SK-N-SH treated with all-trans-retinoic acid at 6 μM for 48 hours (cell line): ENCODE data around the gene HRH3.

ENCODE experiments used
- ATAC-seq: fragments of 200-7000 bp; cut with Tn5 transposase; 3 replicates; pipeline ENCODE4 v1.9.1; 2020; ENCODE audit warnings: mild to moderate bottlenecking, moderate library complexity
- ARNTL ChIP-seq: fragments of 450-650 bp; formaldehyde crosslinking; IDR thresholded peaks from 2 replicates; pipeline ENCODE4 v1.5.0; 2020; ENCODE audit warnings: low read depth, mild to moderate bottlenecking, moderate library complexity, borderline replicate concordance
- BACH2 ChIP-seq: fragments of 250-450 bp; sonication (Bioruptor Pico); IDR thresholded peaks from 2 replicates; pipeline ENCODE4 v1.9.0; 2021; ENCODE audit warnings: mild to moderate bottlenecking, borderline replicate concordance
- CREB5 ChIP-seq: fragments of 250-450 bp; sonication (Bioruptor Pico); IDR thresholded peaks from 2 replicates; pipeline ENCODE4 v1.5.1; 2020; ENCODE audit warnings: low read depth, mild to moderate bottlenecking, moderate library complexity
- CSDC2 ChIP-seq: fragments of 250-450 bp; sonication (Bioruptor Pico); IDR thresholded peaks from 2 replicates; pipeline ENCODE4 v1.5.0; 2020; ENCODE audit warnings: mild to moderate bottlenecking, moderate library complexity
- CSRNP3 ChIP-seq: fragments of 250-450 bp; sonication (Bioruptor Pico); IDR thresholded peaks from 2 replicates; pipeline ENCODE4 v1.5.1; 2021; ENCODE audit warnings: mild to moderate bottlenecking, moderate library complexity
- GLIS3 ChIP-seq: fragments of 250-450 bp; sonication (Bioruptor Pico); IDR thresholded peaks from 2 replicates; pipeline ENCODE4 v1.5.0; 2020; ENCODE audit warnings: mild to moderate bottlenecking, moderate library complexity
- OSR1 ChIP-seq: fragments of 250-450 bp; sonication (Bioruptor Pico); IDR thresholded peaks from 2 replicates; pipeline ENCODE4 v1.8.0; 2022; ENCODE audit warnings: moderate library complexity, mild to moderate bottlenecking, inconsistent platforms
- POU6F1 ChIP-seq: fragments of 250-450 bp; sonication (Bioruptor Pico); IDR thresholded peaks from 2 replicates; pipeline ENCODE4 v1.8.0; 2021; ENCODE audit warnings: low read depth, mild to moderate bottlenecking, moderate library complexity, borderline replicate concordance
- PPARA ChIP-seq: fragments of 250-450 bp; sonication (Bioruptor Pico); IDR thresholded peaks from 2 replicates; pipeline ENCODE4 v1.5.0; 2020; ENCODE audit warnings: mild to moderate bottlenecking, borderline replicate concordance
- RARB ChIP-seq: fragments of 250-450 bp; sonication (Bioruptor Pico); IDR thresholded peaks from 2 replicates; pipeline ENCODE4 v1.8.0; 2021; ENCODE audit warnings: mild to moderate bottlenecking, moderate library complexity
- SNAI2 ChIP-seq: fragments of 250-450 bp; sonication (Bioruptor Pico); IDR thresholded peaks from 2 replicates; pipeline ENCODE4 v1.5.0; 2020; ENCODE audit warnings: mild to moderate bottlenecking, moderate library complexity
- TOX ChIP-seq: fragments of 250-450 bp; sonication (Bioruptor Pico); IDR thresholded peaks from 2 replicates; pipeline ENCODE4 v1.8.0; 2021; ENCODE audit warnings: mild to moderate bottlenecking, moderate library complexity, borderline replicate concordance
- ZC3H10 ChIP-seq: fragments of 250-450 bp; sonication (Bioruptor Pico); IDR thresholded peaks from 2 replicates; pipeline ENCODE4 v1.5.1; 2021; ENCODE audit warnings: mild to moderate bottlenecking, moderate library complexity
- ZFP3 ChIP-seq: fragments of 250-450 bp; sonication (Bioruptor Pico); IDR thresholded peaks from 2 replicates; pipeline ENCODE4 v1.5.0; 2020; ENCODE audit warnings: mild to moderate bottlenecking, moderate library complexity
- ZFP30 ChIP-seq: fragments of 450-650 bp; formaldehyde crosslinking; IDR thresholded peaks from 2 replicates; pipeline ENCODE4 v1.5.0; 2022; ENCODE audit warnings: mild to moderate bottlenecking, moderate library complexity
- ZNF565 ChIP-seq: fragments of 450-650 bp; formaldehyde crosslinking; conservative IDR thresholded peaks from 2 replicates; pipeline ENCODE4 v1.5.0; 2020; ENCODE audit warnings: low read depth, mild to moderate bottlenecking, moderate library complexity
- ZNF70 ChIP-seq: fragments of 450-650 bp; formaldehyde crosslinking; IDR thresholded peaks from 2 replicates; pipeline ENCODE4 v1.5.0; 2020; ENCODE audit warnings: mild to moderate bottlenecking, moderate library complexity
- ZNF8 ChIP-seq: fragments of 450-650 bp; formaldehyde crosslinking; IDR thresholded peaks from 2 replicates; pipeline ENCODE4 v1.5.0; 2020; ENCODE audit warnings: mild to moderate bottlenecking, moderate library complexity
- TF ChIP-seq, protein P1 (sequence below): fragments of 250-450 bp; sonication (Bioruptor Pico); IDR thresholded peaks from 2 replicates; pipeline ENCODE4 v1.8.0; 2020; ENCODE audit warnings: mild to moderate bottlenecking, moderate library complexity, borderline replicate concordance

HRH3 gene

DNA sequence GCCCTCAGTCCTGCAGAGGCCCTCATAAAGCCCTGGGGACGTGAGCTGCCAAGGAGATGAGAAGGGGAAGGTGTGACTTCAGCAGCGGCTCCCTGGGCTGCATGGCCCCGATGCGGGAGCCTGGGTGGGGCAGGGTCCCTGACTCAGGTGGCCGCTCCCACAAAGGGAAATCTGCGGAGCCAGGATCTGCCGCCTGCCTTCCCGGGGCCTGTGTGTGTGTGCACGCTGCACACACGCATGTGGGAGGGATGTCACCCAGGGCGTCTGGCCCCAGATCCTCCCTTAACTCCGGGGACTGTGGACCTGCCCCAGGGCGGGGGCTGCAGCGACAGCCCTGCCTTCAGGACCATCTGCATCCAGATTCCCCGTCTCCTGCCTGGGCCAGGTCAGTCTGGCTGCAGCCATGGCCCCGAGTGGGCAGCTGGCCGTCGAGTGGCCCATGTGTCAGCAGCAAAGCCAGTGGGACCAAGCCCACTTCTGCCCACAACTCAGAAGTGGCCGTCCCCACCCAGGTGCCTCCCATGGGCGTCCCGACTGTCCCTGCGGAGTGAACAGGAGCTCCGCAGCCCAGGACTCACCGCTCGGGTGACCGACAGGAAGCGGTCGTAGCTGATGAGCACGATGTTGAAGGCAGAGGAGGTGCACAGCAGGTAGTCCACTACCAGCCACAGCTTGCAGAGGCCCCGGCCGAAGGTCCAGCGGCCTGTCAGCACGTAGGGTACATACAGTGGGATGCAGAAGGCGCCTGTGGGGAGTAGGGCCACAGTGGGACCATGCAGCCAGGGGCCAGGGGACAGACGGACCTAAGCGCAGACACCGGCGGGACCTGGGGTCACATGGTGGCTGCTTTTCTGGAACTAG, 1.9 kb downstream of the HRH3 start:
- TF ChIP-seq GLIS3 (no peak), POU6F1 (CRISPR knock-in tag) (no peak), ZFP30 (CRISPR knock-in tag) (no peak), SNAI2 (CRISPR knock-in tag) (no peak), CSRNP3 (CRISPR knock-in tag) (no peak), ARNTL (CRISPR knock-in tag) (no peak), CSDC2 (CRISPR knock-in tag) (no peak), ZC3H10 (CRISPR knock-in tag) (no peak), CREB5 (CRISPR knock-in tag) (no peak), OSR1 (no peak), ZNF8 (CRISPR knock-in tag) (no peak)
- TF ChIP-seq, all 23 proteins: peak for 0
- no peak for ATAC-seq

DNA sequence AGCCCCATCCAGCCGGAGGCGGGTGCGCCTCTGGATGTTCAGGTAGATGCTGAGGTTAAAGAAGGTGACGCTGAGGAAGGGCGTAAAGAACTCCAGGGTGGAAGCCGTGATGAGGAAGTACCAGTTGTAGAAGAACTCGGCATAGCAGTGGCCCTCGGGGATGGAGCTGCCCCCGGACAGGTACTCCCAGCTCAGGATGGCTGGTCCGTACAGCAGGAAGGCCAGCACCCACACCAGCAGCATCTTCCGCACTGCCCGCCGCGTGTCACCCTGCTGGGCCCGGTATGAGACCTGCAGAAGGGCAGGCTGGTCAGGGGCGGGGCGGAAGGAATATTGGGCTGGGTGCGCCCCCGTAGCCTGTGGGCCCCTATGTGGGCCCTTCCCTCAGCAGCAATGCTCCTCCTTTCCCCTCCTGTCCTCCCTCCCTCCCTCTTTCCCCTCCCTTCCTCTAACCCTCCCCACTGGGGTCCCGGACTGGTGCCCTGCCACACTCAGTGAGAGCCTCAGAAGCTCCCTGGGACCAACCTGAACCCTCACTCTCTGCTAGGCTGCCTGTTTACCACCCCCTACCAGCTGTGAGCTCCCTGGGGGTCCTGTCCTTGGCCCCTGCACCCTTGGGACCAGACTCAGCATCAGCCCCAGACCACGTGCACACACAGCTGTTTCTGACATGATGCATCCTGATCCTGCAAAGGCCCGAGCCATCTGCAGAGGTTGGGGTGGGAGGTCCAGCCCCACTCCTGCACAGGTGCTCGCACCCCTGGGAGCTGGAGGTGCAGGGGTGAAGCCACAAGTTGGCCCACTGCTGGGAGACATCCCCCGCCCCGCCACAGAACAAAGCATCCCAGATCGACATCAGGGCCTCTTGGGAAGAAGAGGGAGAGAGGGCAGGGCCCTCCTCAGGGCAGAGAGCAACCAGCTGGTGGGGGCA, 3.2 kb downstream of the HRH3 start:
- TF ChIP-seq BACH2 (CRISPR knock-in tag), result no peak
- TF ChIP-seq RARB (CRISPR knock-in tag), result no peak
- TF ChIP-seq CSRNP3 (CRISPR knock-in tag), result no peak
- TF ChIP-seq POU6F1 (CRISPR knock-in tag), result no peak
- TF ChIP-seq, protein P1, sequence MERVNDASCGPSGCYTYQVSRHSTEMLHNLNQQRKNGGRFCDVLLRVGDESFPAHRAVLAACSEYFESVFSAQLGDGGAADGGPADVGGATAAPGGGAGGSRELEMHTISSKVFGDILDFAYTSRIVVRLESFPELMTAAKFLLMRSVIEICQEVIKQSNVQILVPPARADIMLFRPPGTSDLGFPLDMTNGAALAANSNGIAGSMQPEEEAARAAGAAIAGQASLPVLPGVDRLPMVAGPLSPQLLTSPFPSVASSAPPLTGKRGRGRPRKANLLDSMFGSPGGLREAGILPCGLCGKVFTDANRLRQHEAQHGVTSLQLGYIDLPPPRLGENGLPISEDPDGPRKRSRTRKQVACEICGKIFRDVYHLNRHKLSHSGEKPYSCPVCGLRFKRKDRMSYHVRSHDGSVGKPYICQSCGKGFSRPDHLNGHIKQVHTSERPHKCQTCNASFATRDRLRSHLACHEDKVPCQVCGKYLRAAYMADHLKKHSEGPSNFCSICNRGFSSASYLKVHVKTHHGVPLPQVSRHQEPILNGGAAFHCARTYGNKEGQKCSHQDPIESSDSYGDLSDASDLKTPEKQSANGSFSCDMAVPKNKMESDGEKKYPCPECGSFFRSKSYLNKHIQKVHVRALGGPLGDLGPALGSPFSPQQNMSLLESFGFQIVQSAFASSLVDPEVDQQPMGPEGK (CRISPR knock-in tag), result no peak
- TF ChIP-seq PPARA, result no peak
- no peak for TF ChIP-seq TOX (CRISPR knock-in tag)
- TF ChIP-seq ZFP3 (CRISPR knock-in tag), result no peak
- no peak for TF ChIP-seq ZNF8 (CRISPR knock-in tag)
- TF ChIP-seq OSR1, result no peak
- no peak for TF ChIP-seq ZNF70 (CRISPR knock-in tag)
- no peak for TF ChIP-seq ZNF565
- no peak for TF ChIP-seq GLIS3
- TF ChIP-seq ARNTL (CRISPR knock-in tag), result no peak
- TF ChIP-seq ZFP30 (CRISPR knock-in tag), result no peak
- ATAC-seq, result no peak
